ENCODE data around the gene KRTAP10-4. TPM values are rescaled to one million over a fixed set of nuclear protein-coding genes. Genes with fewer than 3 reads are reported as not detected.

KRTAP10-4 gene
- total and polyA plus RNA-seq, 2 experiments from 2014 or later: not detected

- no peaks in the 10 kb centered on the region; the same call in 2 of the 3 replicates for H3K36me3 Mint-ChIP-seq (ENCODE audit: low read depth)
- H3K27me3 ChIP-seq (ENCODE audit: insufficient read depth): no peaks in the 10 kb centered on the region
- no peak overlapping the region for H2AFZ ChIP-seq
- no peak overlapping the region for H3K4me3 ChIP-seq
- H3K79me2 ChIP-seq (replicated peaks; ENCODE audit: insufficient read depth): no peaks in the 10 kb centered on the region
- no peaks in the 10 kb centered on the region for H3K9me2 ChIP-seq (ENCODE audit: insufficient read depth)
- no peak for DNase-seq (ENCODE audit: low spot score)
- no peak for TF ChIP-seq ETS1 (IDR thresholded peaks at IDR 0.05)
- no peaks in the 10 kb centered on the region for H3K36me3 ChIP-seq (ENCODE audit: insufficient read depth)
- no peak overlapping the region for H3K27ac Mint-ChIP-seq
- no peak for ATAC-seq
- no peak overlapping the region; the same call in 2 of the 3 replicates for H3K4me3 Mint-ChIP-seq
- peaks cover 4% of the 10 kb centered on the region; the same call in 2 of the 3 replicates for H3K9me3 Mint-ChIP-seq
- no peak overlapping the region for H3K27ac ChIP-seq (ENCODE audit: low read depth)
- H3K4me1 Mint-ChIP-seq: no peaks in the 10 kb centered on the region; the same call in 2 of the 3 replicates
- H4K20me1 ChIP-seq (replicated peaks; ENCODE audit: insufficient read depth): no peaks in the 10 kb centered on the region
- H3K4me2 ChIP-seq: no peak overlapping the region
- H3F3A ChIP-seq (replicated peaks; ENCODE audit: low read depth): no peaks in the 10 kb centered on the region
- H3K4me1 ChIP-seq (ENCODE audit: insufficient read depth): no peaks in the 10 kb centered on the region
- peaks cover 2% of the 10 kb centered on the region for H3K27me3 Mint-ChIP-seq (ENCODE audit: insufficient read depth, low read depth, poor library complexity)
Observed at GRCh38 chr21:44539046-44539445, 34.5 kb upstream of the KRTAP10-4 start.

- no peak for ATAC-seq
- Mint-ChIP-seq H3K4me1 (no peaks in the 10 kb centered on the region; the same call in 2 of the 3 replicates), H3K27me3 (ENCODE audit: insufficient read depth, low read depth, poor library complexity) (peaks cover 2% of the 10 kb centered on the region), H3K9me3 (no peaks in the 10 kb centered on the region; the same call in 1 of the 3 replicates), H3K27ac (no peak within 1 kb of the TSS), H3K36me3 (ENCODE audit: low read depth) (no peaks in the 10 kb centered on the region; the same call in 2 of the 3 replicates), H3K4me3 (no peak within 1 kb of the TSS)
- no peak for DNase-seq (ENCODE audit: low spot score)
- Histone ChIP-seq H3K79me2 (replicated peaks; ENCODE audit: insufficient read depth) (no peaks in the 10 kb centered on the region), H3F3A (replicated peaks; ENCODE audit: low read depth) (no peaks in the 10 kb centered on the region), H2AFZ (peak within 1 kb of the TSS; percentile 18; the same call in 1 of the 2 replicates), H3K4me3 (no peak within 1 kb of the TSS), H4K20me1 (replicated peaks; ENCODE audit: insufficient read depth) (no peaks in the 10 kb centered on the region), H3K27me3 (ENCODE audit: insufficient read depth) (no peaks in the 10 kb centered on the region), H3K9me2 (ENCODE audit: insufficient read depth) (no peaks in the 10 kb centered on the region), H3K27ac (ENCODE audit: low read depth) (no peak within 1 kb of the TSS), H3K36me3 (ENCODE audit: insufficient read depth) (no peaks in the 10 kb centered on the region), H3K4me1 (ENCODE audit: insufficient read depth) (no peaks in the 10 kb centered on the region), H3K4me2 (no peak within 1 kb of the TSS)
- TF ChIP-seq ETS1 (IDR thresholded peaks at IDR 0.05): no peak
- TF ChIP-seq REST (IDR thresholded peaks at IDR 0.05; ENCODE audit: unreplicated experiment): no peak
- TF ChIP-seq POLR2AphosphoS5 (IDR thresholded peaks at IDR 0.05; ENCODE audit: low read depth): no peak
- no peak for TF ChIP-seq ZNF462 (CRISPR knock-in tag; IDR thresholded peaks at IDR 0.05)
- TF ChIP-seq EZH2phosphoT487 (IDR thresholded peaks at IDR 0.05; ENCODE audit: unreplicated experiment): no peak
- TF ChIP-seq EZH2 (IDR thresholded peaks at IDR 0.05; ENCODE audit: low read depth, unreplicated experiment): no peak
- TF ChIP-seq STAT1 (IDR thresholded peaks at IDR 0.05; ENCODE audit: unreplicated experiment): no peak
- TF ChIP-seq CREB1 (CRISPR knock-in tag; IDR thresholded peaks at IDR 0.05; ENCODE audit: low read depth): no peak
Observed at GRCh38 chr21:44539991-44540666, 33.4 kb upstream of the KRTAP10-4 start, which contains the start of gene KRTAP10-1. Gene KRTAP10-1, minus strand, starts transcription at chr21:44540195. Its CDS starts 45 bp downstream, at chr21:44540150.

Data from GM23338 (cell line).